ENCODE measurements around the gene ABCC8. TPM values are rescaled to one million over a fixed set of nuclear protein-coding genes. Genes with fewer than 3 reads are reported as not detected.

Gene ABCC8
- total RNA-seq, 1 donor from 2014 or later, result not detected

GRCh38 chr11:17510507-17511206 lies 34.0 kb upstream of the ABCC8 start:
- ATAC-seq (ENCODE audit: low read depth), result no peak
- Mint-ChIP-seq H3K4me3 (no peak overlapping the region), H3K27ac (no peak overlapping the region), H3K27me3 (peaks cover 14% of the 10 kb centered on the region), H3K36me3 (ENCODE audit: low read depth) (no peaks in the 10 kb centered on the region), H3K4me1 (no peaks in the 10 kb centered on the region), H3K9me3 (no peaks in the 10 kb centered on the region)
- intact Hi-C loops (cut with micrococcal nuclease), result no loop called here
- TF ChIP-seq CTCF (IDR thresholded peaks at IDR 0.05), result no peak
- ChIA-PET CTCF (no interaction called here), POLR2A (no interaction called here)
- DNase-seq, result no peak

- Mint-ChIP-seq H3K4me3 (no peak overlapping the region), H3K9me3 (no peaks in the 10 kb centered on the region), H3K36me3 (ENCODE audit: low read depth) (no peaks in the 10 kb centered on the region), H3K27ac (no peak overlapping the region), H3K27me3 (peaks cover 13% of the 10 kb centered on the region), H3K4me1 (no peaks in the 10 kb centered on the region)
- intact Hi-C loops (cut with micrococcal nuclease), result no loop called here
- ChIA-PET CTCF (interaction anchor here (2.2 kb wide), 1 partner anchor 125 kb away, joined by 9 read pairs; no protein-coding TSS in a partner anchor), POLR2A (no interaction called here)
- ATAC-seq (ENCODE audit: low read depth) (no peak), DNase-seq (no peak)
- TF ChIP-seq CTCF (IDR thresholded peaks at IDR 0.05), result no peak
Measured at GRCh38 chr11:17508791-17509190, 32.1 kb upstream of the ABCC8 start.

GRCh38 chr11:17508306-17508705 lies 31.7 kb upstream of the ABCC8 start:
- Mint-ChIP-seq H3K4me1 (no peaks in the 10 kb centered on the region), H3K9me3 (no peaks in the 10 kb centered on the region), H3K27me3 (peaks cover 13% of the 10 kb centered on the region), H3K4me3 (no peak overlapping the region), H3K27ac (no peak overlapping the region), H3K36me3 (ENCODE audit: low read depth) (no peaks in the 10 kb centered on the region)
- ATAC-seq (ENCODE audit: low read depth) (no peak), DNase-seq (no peak)
- ChIA-PET CTCF (interaction anchor here (2.2 kb wide), 1 partner anchor 124 kb away, joined by 9 read pairs; no protein-coding TSS in a partner anchor), POLR2A (no interaction called here)
- TF ChIP-seq CTCF (IDR thresholded peaks at IDR 0.05), result no peak
- intact Hi-C loops (cut with micrococcal nuclease), result no loop called here

GRCh38 chr11:17507773-17508172 lies 31.1 kb upstream of the ABCC8 start:
- no peak overlapping the region for H3K27ac Mint-ChIP-seq
- H3K27me3 Mint-ChIP-seq, result peaks cover 11% of the 10 kb centered on the region
- H3K4me3 Mint-ChIP-seq, result no peak overlapping the region
- no peak for TF ChIP-seq CTCF (IDR thresholded peaks at IDR 0.05)
- ChIA-PET CTCF (interaction anchor here (2.2 kb wide), 1 partner anchor 124 kb away, joined by 9 read pairs; no protein-coding TSS in a partner anchor), POLR2A (no interaction called here)
- H3K9me3 Mint-ChIP-seq, result no peaks in the 10 kb centered on the region
- intact Hi-C loops (cut with micrococcal nuclease), result no loop called here
- ATAC-seq (ENCODE audit: low read depth) (no peak), DNase-seq (no peak)
- H3K36me3 Mint-ChIP-seq (ENCODE audit: low read depth), result no peaks in the 10 kb centered on the region
- no peaks in the 10 kb centered on the region for H3K4me1 Mint-ChIP-seq

- H3K4me1 Mint-ChIP-seq, result no peaks in the 10 kb centered on the region
- H3K27ac Mint-ChIP-seq, result no peak overlapping the region
- no peak overlapping the region for H3K4me3 Mint-ChIP-seq
- CTCF ChIA-PET, result interaction anchor here (1.5 kb wide), 1 partner anchor 12 kb away, joined by 4 read pairs; no protein-coding TSS in a partner anchor
- no peaks in the 10 kb centered on the region for H3K9me3 Mint-ChIP-seq
- intact Hi-C loops (cut with micrococcal nuclease), result no loop called here
- POLR2A ChIA-PET, result no interaction called here
- TF ChIP-seq CTCF (IDR thresholded peaks at IDR 0.05), result no peak
- peaks cover 11% of the 10 kb centered on the region for H3K27me3 Mint-ChIP-seq
- DNase-seq (no peak), ATAC-seq (ENCODE audit: low read depth) (no peak)
- H3K36me3 Mint-ChIP-seq (ENCODE audit: low read depth), result no peaks in the 10 kb centered on the region
Measured at GRCh38 chr11:17506942-17507341, 30.3 kb upstream of the ABCC8 start.
